H1 (cell line): ENCODE results near the gene POLR2C. TPM values are rescaled to one million over a fixed set of nuclear protein-coding genes. Genes with fewer than 3 reads are reported as not detected.

Experiments used
- CTCF ChIA-PET: fragments of 300-600 bp; sonication (Branson Sonifier 250); formaldehyde crosslinking; loops from one replicate; lab custom pipeline; 2021; ENCODE audit not compliant: partially characterized antibody; lab: Charles Lee
- POLR2A ChIA-PET: fragments of 300-600 bp; sonication (Branson Sonifier 250); formaldehyde crosslinking; loops from one replicate; lab custom pipeline; 2021; ENCODE audit warnings: inconsistent platforms; ENCODE audit not compliant: partially characterized antibody; lab: Charles Lee
- DNase-seq, 2 experiments: peaks; one replicate each; pipeline versions ENCODE4 v3.0.0 to v3.0.0-alpha.2; 2010 to 2022; ENCODE audit warnings: low spot score in 2 of 2, low read depth in 1 of 2, mixed read lengths in 1 of 2
- FAIRE-seq: peaks from 2 replicates; lab custom pipeline; 2011; peaks lifted over from hg19 to GRCh38; lab: Jason Lieb, UNC
- H2AFZ ChIP-seq: 2 replicates; pipeline ENCODE4 v1.8.1; 2012; ENCODE audit warnings: low read length, inconsistent platforms
- H2AK5ac ChIP-seq: 2 replicates; pipeline ENCODE4 v1.6.1; 2013; ENCODE audit warnings: low read depth, low read length
- H2BK120ac ChIP-seq: replicated peaks from 2 replicates; pipeline ENCODE3; 2013; ENCODE audit warnings: low read depth, low read length, inconsistent platforms
- H2BK12ac ChIP-seq: 2 replicates; pipeline ENCODE4 v1.6.1; 2013; ENCODE audit warnings: low read depth, low read length
- H2BK15ac ChIP-seq: 2 replicates; pipeline ENCODE4 v1.6.1; 2013; ENCODE audit warnings: low read length
- H2BK20ac ChIP-seq: 2 replicates; pipeline ENCODE4 v1.6.1; 2013; ENCODE audit warnings: low read length
- H2BK5ac ChIP-seq: 2 replicates; pipeline ENCODE4 v1.6.1; 2013; ENCODE audit warnings: low read depth, low read length
- H3K14ac ChIP-seq: 2 replicates; pipeline ENCODE4 v1.6.1; 2013; ENCODE audit warnings: inconsistent platforms; ENCODE audit not compliant: insufficient read length
- H3K18ac ChIP-seq: 2 replicates; pipeline ENCODE4 v1.6.1; 2013; ENCODE audit warnings: low read length; ENCODE audit errors: extremely low read depth
- H3K23ac ChIP-seq: 2 replicates; pipeline ENCODE4 v1.6.1; 2013; ENCODE audit warnings: inconsistent platforms; ENCODE audit not compliant: insufficient read length
- H3K23me2 ChIP-seq: 2 replicates; pipeline ENCODE4 v1.6.1; 2013; ENCODE audit warnings: low read depth, low read length
- H3K27ac ChIP-seq: 2 replicates; pipeline ENCODE4 v1.6.1; 2011; ENCODE audit warnings: low read depth, low read length, inconsistent platforms
- H3K27me3 ChIP-seq, 4 experiments: replicated peaks in 1 of 4; 1 replicate in 1 of 4; 2 replicates in 3 of 4; pipeline versions ENCODE4 v1.6.1 to v1.8.1; 2011 to 2013; ENCODE audit warnings: low read length in 3 of 4, mild to moderate bottlenecking in 3 of 4, inconsistent platforms in 2 of 4, mixed read lengths in 2 of 4, moderate library complexity in 1 of 4; ENCODE audit not compliant: control insufficient read depth in 3 of 4, insufficient read depth in 3 of 4; ENCODE audit errors: extremely low read depth in 1 of 4
- H3K36me3 ChIP-seq, 4 experiments: 2 replicates each; pipeline versions ENCODE4 v1.6.1 to v1.8.1; 2011 to 2013; ENCODE audit warnings: mild to moderate bottlenecking in 4 of 4, low read length in 3 of 4, moderate library complexity in 2 of 4, control low read depth in 1 of 4, inconsistent platforms in 1 of 4; ENCODE audit not compliant: insufficient read depth in 4 of 4, control insufficient read depth in 2 of 4
- H3K4ac ChIP-seq: replicated peaks from 2 replicates; pipeline ENCODE3; 2013; ENCODE audit warnings: low read length, low read depth, mixed read lengths, inconsistent platforms; ENCODE audit not compliant: insufficient read length
- H3K4me1 ChIP-seq, 4 experiments: replicated peaks in 1 of 4; 1 replicate in 1 of 4; 2 replicates in 3 of 4; pipeline versions ENCODE4 v1.6.1 to v1.8.1; 2011 to 2013; ENCODE audit warnings: low read length in 3 of 4, inconsistent platforms in 2 of 4, mixed read lengths in 1 of 4; ENCODE audit not compliant: insufficient read depth in 4 of 4, control insufficient read depth in 3 of 4
- H3K4me2 ChIP-seq, 2 experiments: 2 replicates each; pipeline versions ENCODE4 v1.6.1 to v1.8.1; 2011 to 2013; ENCODE audit warnings: low read depth in 2 of 2, low read length in 2 of 2, control low read depth in 1 of 2, inconsistent platforms in 1 of 2, mild to moderate bottlenecking in 1 of 2; ENCODE audit not compliant: insufficient read depth in 1 of 2
- H3K4me3 ChIP-seq, 4 experiments: fragments of 200-600, 300-600 bp in 1 of 4; sonication (generic), shearing (Covaris generic), sonication (Bioruptor Twin) in 1 of 4; 2 replicates each; pipeline versions ENCODE4 v1.5.1 to v1.8.1; 2011 to 2016; ENCODE audit warnings: low read length in 4 of 4, low read depth in 3 of 4, control low read depth in 2 of 4, inconsistent platforms in 2 of 4, mild to moderate bottlenecking in 2 of 4, mixed read lengths in 1 of 4, moderate library complexity in 1 of 4; ENCODE audit not compliant: insufficient read depth in 2 of 4; ENCODE audit errors: extremely low read depth in 1 of 4
- H3K56ac ChIP-seq: replicated peaks from 2 replicates; pipeline ENCODE3; 2013; ENCODE audit warnings: low read depth, mild to moderate bottlenecking, mixed read lengths, low read length, inconsistent platforms; ENCODE audit not compliant: insufficient read length
- H3K79me1 ChIP-seq: 2 replicates; pipeline ENCODE4 v1.6.1; 2013; ENCODE audit warnings: low read depth, low read length, control low read depth
- H3K79me2 ChIP-seq, 2 experiments: 2 replicates each; pipeline versions ENCODE4 v1.6.1 to v1.8.1; 2012 to 2013; ENCODE audit warnings: low read length in 2 of 2, mild to moderate bottlenecking in 2 of 2, inconsistent platforms in 1 of 2; ENCODE audit not compliant: insufficient read depth in 2 of 2, control insufficient read depth in 1 of 2
- H3K9ac ChIP-seq, 4 experiments: replicated peaks in 1 of 4; 1 replicate in 1 of 4; 2 replicates in 3 of 4; pipeline versions ENCODE4 v1.6.1 to v1.8.1; 2011 to 2013; ENCODE audit warnings: low read depth in 3 of 4, low read length in 3 of 4, control low read depth in 2 of 4, mild to moderate bottlenecking in 2 of 4, moderate library complexity in 2 of 4, inconsistent platforms in 1 of 4; ENCODE audit errors: extremely low read depth in 1 of 4
- H3K9me3 ChIP-seq, 2 experiments: 2 replicates each; pipeline versions ENCODE4 v1.6.1 to v1.8.1; 2012 to 2013; ENCODE audit warnings: mild to moderate bottlenecking in 2 of 2, moderate library complexity in 2 of 2, control low read depth in 1 of 2, inconsistent platforms in 1 of 2, low read depth in 1 of 2, low read length in 1 of 2, mixed read lengths in 1 of 2; ENCODE audit not compliant: insufficient read depth in 2 of 2
- H4K20me1 ChIP-seq, 2 experiments: replicated peaks in 1 of 2; 2 replicates each; pipeline versions ENCODE3 to v1.8.1; 2011 to 2013; ENCODE audit warnings: inconsistent platforms in 2 of 2, low read length in 2 of 2, mild to moderate bottlenecking in 1 of 2; ENCODE audit not compliant: insufficient read depth in 2 of 2, control insufficient read depth in 1 of 2
- H4K5ac ChIP-seq: 2 replicates; pipeline ENCODE4 v1.6.1; 2013; ENCODE audit warnings: low read length, low read depth, mixed read lengths, inconsistent platforms; ENCODE audit not compliant: insufficient read length
- H4K8ac ChIP-seq: 2 replicates; pipeline ENCODE4 v1.8.0; 2013; ENCODE audit warnings: mild to moderate bottlenecking, moderate library complexity, low read length, inconsistent platforms; ENCODE audit not compliant: insufficient read depth; ENCODE audit errors: extremely low read depth
- H4K91ac ChIP-seq: replicated peaks from 2 replicates; pipeline ENCODE3; 2013; ENCODE audit warnings: low read length, mixed read lengths, inconsistent platforms; ENCODE audit not compliant: insufficient read length
- ASH2L ChIP-seq: fragments of 200-600, 300-600 bp; sonication (generic); IDR thresholded peaks from one replicate; pipeline ENCODE4 v1.7.1; 2017; ENCODE audit warnings: low read length
- HDAC2 ChIP-seq, 2 experiments: fragments of 300-600 bp in 1 of 2; sonication (generic) in 1 of 2; IDR thresholded peaks; 2 replicates each; pipeline ENCODE4 v1.6.1; 2011 to 2012; ENCODE audit warnings: low read depth in 2 of 2, low read length in 2 of 2, mild to moderate bottlenecking in 2 of 2, moderate library complexity in 2 of 2, borderline replicate concordance in 1 of 2, inconsistent platforms in 1 of 2
- HDAC6 ChIP-seq: IDR thresholded peaks from one replicate; pipeline ENCODE4 v1.7.1; 2012; ENCODE audit warnings: low read depth, mild to moderate bottlenecking, inconsistent platforms, low read length, moderate library complexity
- WGBS, 2 experiments: shearing (Covaris generic) in 1 of 2; methylation state at CpG; one replicate each; pipeline versions ENCODE4 v1.1.6 to v1.1.7; 2013 to 2015; ENCODE audit warnings: low lambda C conversion rate in 2 of 2, mixed read lengths in 2 of 2, inconsistent platforms in 1 of 2, low coverage in 1 of 2, missing lambda C conversion rate in 1 of 2; ENCODE audit not compliant: insufficient replicate concordance in 2 of 2, insufficient coverage in 1 of 2, insufficient read length in 1 of 2; ENCODE audit errors: extremely low coverage in 1 of 2, missing lambda C conversion rate in 1 of 2; 5-methylcytosine and 5-hydroxymethylcytosine counted together
- polyA plus RNA-seq, 7 experiments: library from polyadenylated mRNA; depleted of rRNA in 3 of 7; stranded (reverse) in 5 of 7; unstranded in 2 of 7; fragments of >200 nt in 5 of 7; fragments of 200-250 nt in 2 of 7; gene quantifications; 1 replicate in 5 of 7; 2 replicates in 1 of 7; 4 replicates in 1 of 7; pipeline versions ENCODE4 v1.2.1 to v1.2.3, GENCODE V29; 2011 to 2013; ENCODE audit warnings: missing spikeins in 2 of 7, mixed read lengths in 2 of 7
- total RNA-seq: library from RNA; stranded (reverse); fragmentation: NEBNext Ultra II Directional; extraction: Animal tissue kit (Norgen Biotek cat#: 25700); gene quantifications from 2 replicates; pipeline ENCODE4 v1.2.1, GENCODE V29; 2021

Gene POLR2C
- total and polyA plus RNA-seq, 2 of the 8 experiments (the other 6 are each of a cell fraction or from before 2014, with no cell fraction given): 72.5 to 132 TPM

GRCh38 chr16:57481421-57481820 lies 18.9 kb downstream of the POLR2C start:
- no peak overlapping the region for H3K56ac ChIP-seq
- H2BK15ac ChIP-seq: no peak overlapping the region; the same call in 1 of the 2 replicates
- H3K4me1 ChIP-seq: peaks cover 0 to 38% (median 28%) of the 10 kb centered on the region in 4 experiments; a peak in 6 of 7 replicates
- H2AFZ ChIP-seq: no peak overlapping the region
- no peak overlapping the region for H4K8ac ChIP-seq
- no peak overlapping the region for H2BK5ac ChIP-seq
- no peak overlapping the region for H2BK120ac ChIP-seq
- 0 out of 2 replicates have a peak overlapping the region, but pooled peaks have one; percentile 50 for H2BK12ac ChIP-seq
- peaks cover 0 to 12% (median 4%) of the 10 kb centered on the region in 4 experiments; a peak in 4 of 7 replicates for H3K27me3 ChIP-seq
- FAIRE-seq: no peak
- POLR2A ChIA-PET: interaction anchor here (0.7 to 10.3 kb wide), 7 partner anchors 9 to 75 kb away, joined by 3 to 67 read pairs (median 5); partner anchors contain the start of gene POLR2C
- H3K14ac ChIP-seq: no peak overlapping the region
- peaks cover 14% of the 10 kb centered on the region; the same call in 1 of the 2 replicates for H3K23me2 ChIP-seq
- WGBS, 2 experiments: 94% methylated on average over 4 of the region's 4 CpGs; no CpG with 5 or more reads in 1 of the 2 experiments
- H2AK5ac ChIP-seq: no peak overlapping the region
- H3K23ac ChIP-seq: no peak overlapping the region
- no peaks in the 10 kb centered on the region for H3K36me3 ChIP-seq
- peaks cover 0 to 2% of the 10 kb centered on the region in 2 experiments for H4K20me1 ChIP-seq
- no peak overlapping the region for H3K9ac ChIP-seq
- H4K91ac ChIP-seq: no peak overlapping the region
- H3K4me2 ChIP-seq: no peak overlapping the region
- no peak overlapping the region for H2BK20ac ChIP-seq
- no peak overlapping the region for H4K5ac ChIP-seq
- TF ChIP-seq ASH2L (no peak), HDAC6 (no peak), HDAC2 (IDR thresholded peaks at IDR 0.05; ENCODE audit: borderline replicate concordance in 1 of 2, low read depth in 2 of 2, low read length in 2 of 2) (no peak)
- TF ChIP-seq, all 59 proteins: peak for 0
- Histone ChIP-seq H3K27ac (no peak overlapping the region), H3K79me2 (no peaks in the 10 kb centered on the region), H3K79me1 (0 out of 2 replicates have a peak, but pooled peaks cover 3% of the 10 kb centered on the region), H3K4ac (no peak overlapping the region), H3K4me3 (no peak overlapping the region), H3K9me3 (no peaks in the 10 kb centered on the region), H3K18ac (no peak overlapping the region)
- DNase-seq: no peak
- CTCF ChIA-PET: interaction anchor here (1.1 to 15.0 kb wide), 6 partner anchors 8 to 65 kb away, joined by 3 to 210 read pairs (median 8); partner anchors contain the start of gene POLR2C
